H1 (cell line): ENCODE data around the gene PCDH8. TPM values are rescaled to one million over a fixed set of nuclear protein-coding genes. Genes with fewer than 3 reads are reported as not detected.

Experiments
- GABPA ChIP-seq: IDR thresholded peaks from 2 replicates; pipeline ENCODE4 v1.6.1; 2011; ENCODE audit warnings: mild to moderate bottlenecking, low read length, moderate library complexity, borderline replicate concordance; ENCODE audit not compliant: insufficient read depth
- polyA plus RNA-seq, 7 experiments: library from polyadenylated mRNA; depleted of rRNA in 3 of 7; stranded (reverse) in 5 of 7; unstranded in 2 of 7; fragments of >200 nt in 5 of 7; fragments of 200-250 nt in 2 of 7; gene quantifications; 1 replicate in 5 of 7; 2 replicates in 1 of 7; 4 replicates in 1 of 7; pipeline versions ENCODE4 v1.2.1 to v1.2.3, GENCODE V29; 2011 to 2013; ENCODE audit warnings: missing spikeins in 2 of 7, mixed read lengths in 2 of 7
- total RNA-seq: library from RNA; stranded (reverse); fragmentation: NEBNext Ultra II Directional; extraction: Animal tissue kit (Norgen Biotek cat#: 25700); gene quantifications from 2 replicates; pipeline ENCODE4 v1.2.1, GENCODE V29; 2021

PCDH8 gene
- total and polyA plus RNA-seq, 2 of the 8 experiments (the other 6 are each of a cell fraction or from before 2014, with no cell fraction given), result 0.82 to 1.6 TPM

GRCh38 chr13:52804202-52804641 lies 44.2 kb downstream of the PCDH8 start (continued):
- no peak for TF ChIP-seq GABPA
